K562 (cell line): Measurements from ENCODE around the gene SLC2A4. TPM values are rescaled to one million over a fixed set of nuclear protein-coding genes. Genes with fewer than 3 reads are reported as not detected.

Source experiments
- CXXC5 ChIP-seq: fragments of 250-450 bp; sonication (Bioruptor Pico); IDR thresholded peaks from 2 replicates; pipeline ENCODE4 v1.8.0; 2022; ENCODE audit warnings: inconsistent platforms, mild to moderate bottlenecking, moderate library complexity
- EGR1 ChIP-seq: fragments of 450-650 bp; conservative IDR thresholded peaks from 2 replicates; pipeline ENCODE4 v1.6.1; 2017; ENCODE audit warnings: mild to moderate bottlenecking
- ESRRB ChIP-seq: fragments of 250-450 bp; sonication (Bioruptor Pico); IDR thresholded peaks from 2 replicates; pipeline ENCODE4 v1.5.0; 2020; ENCODE audit warnings: mild to moderate bottlenecking, moderate library complexity, borderline replicate concordance
- FOSL1 ChIP-seq: fragments of 200-800 bp; sonication (Bioruptor generic); conservative IDR thresholded peaks from 2 replicates; pipeline ENCODE4 v1.6.1; 2016; ENCODE audit warnings: missing genetic modification characterization, missing compliant biosample characterization
- GTF3C2 ChIP-seq: IDR thresholded peaks from 3 replicates; pipeline ENCODE4 v1.6.1; 2011; ENCODE audit warnings: borderline replicate concordance, mild to moderate bottlenecking, moderate library complexity; ENCODE audit not compliant: insufficient read length; ENCODE audit errors: extremely low read depth
- PKNOX1 ChIP-seq: fragments of 450-650 bp; IDR thresholded peaks from 2 replicates; pipeline ENCODE4 v1.6.1; 2016
- POLR2G ChIP-seq: fragments of 200-400 bp; formaldehyde crosslinking; IDR thresholded peaks from 2 replicates; pipeline ENCODE4 v1.6.1; 2017; ENCODE audit warnings: low read depth, mild to moderate bottlenecking, antibody characterized with exemption, low read length, moderate library complexity
- POLR3G ChIP-seq: IDR thresholded peaks from 2 replicates; pipeline ENCODE4 v1.6.1; 2011; ENCODE audit not compliant: insufficient read length, insufficient replicate concordance; ENCODE audit errors: extremely low read depth
- POU5F1 ChIP-seq: fragments of 150-350 bp; IDR thresholded peaks from 2 replicates; pipeline ENCODE4 v1.6.1; 2014; ENCODE audit warnings: borderline replicate concordance, low read length, low read depth, mild to moderate bottlenecking; ENCODE audit not compliant: partially characterized antibody
- PREB ChIP-seq: sonication (generic); formaldehyde crosslinking; IDR thresholded peaks from 2 replicates; pipeline ENCODE4 v1.8.1; 2023; ENCODE audit warnings: mild to moderate bottlenecking, missing genetic modification reagents
- TAF7 ChIP-seq: fragments of 450-650 bp; IDR thresholded peaks from 2 replicates; pipeline ENCODE4 v1.6.1; 2016; ENCODE audit warnings: missing genetic modification characterization, missing compliant biosample characterization
- TBL1XR1 ChIP-seq, 2 experiments: IDR thresholded peaks; 2 replicates each; pipeline ENCODE4 v1.6.1; 2012; ENCODE audit warnings: improper control_type of control experiment in 2 of 2, low read length in 2 of 2, mild to moderate bottlenecking in 1 of 2
- YY1 ChIP-seq, 3 experiments: IDR thresholded peaks; 2 replicates each; pipeline ENCODE4 v1.6.1; 2011; ENCODE audit warnings: low read length in 2 of 3, mild to moderate bottlenecking in 2 of 3, moderate library complexity in 2 of 3, borderline replicate concordance in 1 of 3, control low read depth in 1 of 3, low read depth in 1 of 3; ENCODE audit not compliant: insufficient read depth in 3 of 3, insufficient replicate concordance in 2 of 3, control insufficient read depth in 1 of 3, insufficient read length in 1 of 3; ENCODE audit errors: extremely low read depth in 1 of 3
- ZNF512 ChIP-seq: IDR thresholded peaks from 2 replicates; pipeline ENCODE4 v1.6.1; 2016; ENCODE audit warnings: missing genetic modification characterization, missing compliant biosample characterization
- ZNF639 ChIP-seq, 2 experiments: fragments of 200-800 bp in 1 of 2; sonication (Bioruptor generic) in 1 of 2; sonication (generic) in 1 of 2; formaldehyde crosslinking in 1 of 2; IDR thresholded peaks in 1 of 2; conservative IDR thresholded peaks in 1 of 2; 2 replicates each; pipeline versions ENCODE4 v1.5.0 to v1.6.1; 2016 to 2020; ENCODE audit warnings: missing compliant biosample characterization in 1 of 2, missing genetic modification characterization in 1 of 2, missing genetic modification reagents in 1 of 2
- ZNF778 ChIP-seq: fragments of 450-650 bp; formaldehyde crosslinking; IDR thresholded peaks from 2 replicates; pipeline ENCODE4 v1.4.0; 2020; ENCODE audit warnings: mild to moderate bottlenecking, moderate library complexity
- polyA plus RNA-seq, 8 experiments: library from polyadenylated mRNA; depleted of rRNA in 4 of 8; stranded (reverse) in 5 of 8; unstranded in 3 of 8; fragments of >200 nt; fragmentation: Nextera tagmentation in 2 of 8; fragmentation: Illumina TruSeq in 1 of 8; extraction: Ambion mirVana in 2 of 8; extraction: Trizol in 1 of 8; gene quantifications; 2 replicates each; pipeline versions ENCODE4 v1.2.1 to v1.2.3, GENCODE V29; 2011 to 2014; ENCODE audit warnings: inconsistent platforms in 1 of 8, missing spikeins in 1 of 8
- total RNA-seq, 7 experiments: library from RNA; depleted of rRNA in 6 of 7; stranded (reverse); fragments of >200 nt in 6 of 7; fragmentation: Illumina TruSeq in 2 of 7; extraction: Trizol in 2 of 7; gene quantifications; 2 replicates each; pipeline versions ENCODE4 v1.2.1 to v1.2.3, GENCODE V29; 2011 to 2021; ENCODE audit warnings: low replicate concordance in 1 of 7

Gene SLC2A4
- total and polyA plus RNA-seq, 9 of the 15 experiments (the other 6 are each of a cell fraction or from before 2014, with no cell fraction given) = 0.74 to 3.5 (median 1.6) TPM

- no peak for TF ChIP-seq GTF3C2
- no peak for TF ChIP-seq TBL1XR1 (IDR thresholded peaks at IDR 0.05; ENCODE audit: low read length in 2 of 2)
- TF ChIP-seq ESRRB (CRISPR knock-in tag) = no peak
- no peak for TF ChIP-seq TAF7
- TF ChIP-seq POLR3G = no peak
- no peak for TF ChIP-seq EGR1
- TF ChIP-seq CXXC5 = peak; percentile 87
- no peak for TF ChIP-seq PREB (CRISPR knock-in tag)
- peak; percentile 30; the same call in 1 of the 2 replicates for TF ChIP-seq PKNOX1
- no peak for TF ChIP-seq ZNF778 (CRISPR knock-in tag)
- no peak for TF ChIP-seq ZNF512
- TF ChIP-seq YY1 (IDR thresholded peaks at IDR 0.05; ENCODE audit: borderline replicate concordance in 1 of 3, control insufficient read depth in 1 of 3, extremely low read depth in 1 of 3, insufficient read depth in 3 of 3, insufficient read length in 1 of 3, insufficient replicate concordance in 2 of 3, low read depth in 1 of 3, low read length in 2 of 3) = peak in 2 of 3 experiments; percentile 38 to 49
- peak in 1 of 2 experiments; percentile 97; a peak in 2 of 4 replicates for TF ChIP-seq ZNF639 (CRISPR knock-in tag; conservative IDR thresholded peaks at IDR 0.05 in 1 of 2, IDR thresholded peaks at IDR 0.05 in 1 of 2)
- TF ChIP-seq POU5F1 = peak; percentile 71
- TF ChIP-seq FOSL1 (tag) = no peak; the same call in 1 of the 2 replicates
- peak; percentile 92 for TF ChIP-seq POLR2G
Observed at GRCh38 chr17:7314719-7315569, 33.4 kb downstream of the SLC2A4 start, which contains the start of gene GPS2 (continued).
